ENCODE measurements around the gene ZNF804B.

Gene ZNF804B

DNA sequence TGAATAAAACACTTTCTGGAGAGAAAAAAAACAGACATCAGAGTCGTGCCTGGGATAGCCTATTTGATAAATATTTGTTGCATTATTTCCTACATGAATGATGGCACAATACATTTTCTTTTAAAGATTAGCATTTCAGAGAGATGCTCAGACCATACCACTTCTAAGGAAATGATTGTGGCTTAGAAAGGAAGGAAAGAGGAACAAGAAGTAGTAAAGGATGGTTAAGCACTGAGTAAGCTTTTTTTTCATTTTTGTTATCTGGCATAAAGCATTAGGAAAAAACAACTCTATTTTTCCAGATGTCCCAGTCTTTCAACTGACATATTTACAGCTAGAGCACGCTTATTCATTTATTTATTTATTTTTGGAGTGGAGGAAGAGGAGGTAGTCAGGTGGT is 294.9 kb downstream of the ZNF804B start:
- no peak overlapping the region for H3K4me3 ChIP-seq (ENCODE audit: low read depth, low read length)
- no peak for DNase-seq (ENCODE audit: low read depth)

DNA sequence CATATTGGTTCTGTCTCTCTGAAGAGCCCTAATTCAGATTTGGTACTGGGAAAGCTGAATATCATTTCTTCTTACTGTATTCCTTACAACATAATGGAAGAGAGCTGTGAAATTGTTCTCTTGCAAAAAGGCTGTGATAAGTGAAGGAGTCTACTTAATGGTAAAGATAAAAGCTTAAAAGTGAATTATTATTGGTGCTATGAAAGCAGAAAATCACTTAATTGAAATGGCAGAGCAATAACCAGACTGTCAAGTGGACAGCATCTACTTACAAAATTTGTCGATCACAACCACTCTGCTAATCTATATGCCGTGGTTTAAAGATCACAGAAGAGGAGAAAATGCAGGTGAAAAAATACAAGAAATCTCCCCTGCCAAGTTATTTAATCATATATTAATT is 300.7 kb downstream of the ZNF804B start:
- DNase-seq (ENCODE audit: low read depth): no peak
- H3K4me3 ChIP-seq (ENCODE audit: low read depth, low read length): no peak overlapping the region

DNA sequence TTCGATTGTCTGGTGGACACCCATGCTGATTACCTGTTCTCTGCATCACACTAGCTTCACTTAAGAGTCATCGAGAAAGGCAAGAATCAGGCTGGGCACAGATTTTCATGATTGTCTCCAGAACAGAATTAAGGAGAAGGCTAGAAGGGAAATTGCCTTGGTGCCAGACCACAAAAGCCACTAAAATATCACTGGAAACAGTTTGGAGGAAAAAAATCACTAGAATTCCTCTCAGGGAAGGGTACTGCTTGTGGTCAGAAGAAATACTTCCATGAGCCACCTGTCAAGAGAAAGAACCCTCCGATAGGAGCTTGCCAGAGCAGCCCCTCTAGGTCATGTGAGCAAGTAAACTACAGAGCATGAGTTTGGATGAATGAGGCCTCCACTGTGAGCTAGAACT is 305.3 kb downstream of the ZNF804B start:
- H3K4me3 ChIP-seq (ENCODE audit: low read depth, low read length): no peak overlapping the region
- no peak for DNase-seq (ENCODE audit: low read depth)

DNA sequence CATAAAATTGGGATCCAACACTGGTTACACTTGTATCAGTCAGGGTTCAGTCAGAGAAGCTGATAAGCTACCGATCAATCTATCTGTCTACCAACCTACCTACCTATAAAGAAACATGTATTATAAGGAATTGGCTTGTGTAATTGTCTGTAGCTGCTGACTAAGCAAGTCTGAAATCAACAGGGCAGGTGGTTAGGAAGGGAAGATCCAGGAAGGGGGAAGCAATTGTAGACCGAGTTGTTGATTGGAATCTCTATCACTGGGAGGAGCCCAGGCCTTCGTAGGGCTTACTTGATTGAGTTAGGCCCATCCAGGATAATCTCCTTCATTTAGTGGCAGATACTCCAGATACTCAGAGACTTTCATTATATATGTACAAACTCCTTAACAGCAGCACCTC is 307.5 kb downstream of the ZNF804B start:
- DNase-seq (ENCODE audit: low read depth): no peak
- no peak overlapping the region for H3K4me3 ChIP-seq (ENCODE audit: low read depth, low read length)

DNA sequence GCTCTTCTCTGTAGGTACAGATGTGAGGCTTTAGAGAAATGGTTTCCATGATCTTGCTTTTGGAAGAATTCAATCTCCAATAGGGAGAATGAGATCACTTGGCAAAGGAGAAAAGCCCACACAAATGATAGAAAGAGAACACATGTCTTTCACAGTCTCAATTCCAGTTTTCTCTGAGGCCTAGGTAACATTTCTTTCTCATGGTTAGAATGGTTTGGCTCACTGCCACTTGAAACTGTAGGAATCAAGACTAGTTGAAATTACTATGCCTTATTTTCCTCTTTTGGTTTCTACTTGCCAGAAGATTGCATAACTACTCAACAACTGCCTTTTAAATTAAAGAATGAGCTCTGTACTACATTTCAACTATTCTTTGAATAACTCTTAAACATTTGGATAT is 312.6 kb downstream of the ZNF804B start:
- no peak overlapping the region for H3K4me3 ChIP-seq (ENCODE audit: low read depth, low read length)
- no peak for DNase-seq (ENCODE audit: low read depth)

DNA sequence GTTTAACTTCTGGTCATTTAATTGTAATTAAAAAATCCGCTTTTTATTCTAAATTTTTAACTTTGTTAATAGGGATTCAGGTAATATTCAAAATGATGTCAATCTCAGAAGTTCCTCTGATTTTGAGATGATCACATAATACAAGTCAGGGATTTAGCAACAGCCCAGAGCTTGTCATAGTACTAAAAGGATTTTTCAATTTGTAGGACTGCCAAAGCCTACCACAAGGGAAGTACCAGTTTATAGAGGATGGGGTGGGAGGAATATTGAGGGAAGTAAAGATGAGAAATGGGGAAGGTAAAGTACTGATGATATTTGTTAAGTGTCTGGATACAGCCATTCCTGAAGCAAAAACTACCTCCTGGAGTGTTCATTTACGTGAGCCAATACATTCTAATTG is 314.3 kb downstream of the ZNF804B start:
- no peak for DNase-seq (ENCODE audit: low read depth)
- H3K4me3 ChIP-seq (ENCODE audit: low read depth, low read length): no peak overlapping the region

DNA sequence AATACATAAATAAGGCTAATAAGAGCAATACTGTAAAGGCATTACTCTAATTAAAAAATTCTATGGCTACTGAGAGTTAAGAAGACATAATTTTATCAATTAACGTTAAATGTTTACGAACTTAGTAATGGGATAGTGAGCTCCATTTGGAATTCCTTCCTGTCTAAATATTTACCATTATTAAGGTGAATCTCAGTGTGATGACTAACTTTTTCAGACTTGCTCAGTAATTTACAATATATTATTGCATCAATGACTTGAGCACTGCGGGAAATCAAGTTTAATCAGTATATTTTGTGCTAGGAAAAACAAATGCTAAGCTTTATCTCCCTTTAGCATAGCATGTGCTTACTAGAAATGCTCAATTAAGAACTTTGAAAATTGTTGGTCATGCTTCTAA is 318.5 kb downstream of the ZNF804B start:
- DNase-seq (ENCODE audit: low read depth): no peak
- H3K4me3 ChIP-seq (ENCODE audit: low read depth, low read length): no peak overlapping the region

DNA sequence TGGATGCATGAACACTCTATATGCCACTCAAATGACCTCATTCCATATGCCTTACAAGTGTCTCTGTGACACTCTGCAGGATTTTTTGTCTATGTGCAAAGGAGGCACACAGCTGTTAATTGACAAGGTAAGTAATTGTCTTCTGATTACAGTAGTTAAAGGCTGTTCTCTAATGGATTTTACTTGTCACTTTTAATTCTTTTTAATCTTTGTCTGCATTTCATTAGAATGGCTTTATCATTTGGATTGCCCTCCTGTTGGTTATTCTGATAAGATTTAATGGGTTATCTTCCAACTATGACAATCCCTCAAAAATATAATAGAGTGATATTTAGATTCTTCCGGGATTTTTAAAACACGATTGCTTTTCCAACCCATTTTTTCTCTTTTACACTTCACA is 326.1 kb downstream of the ZNF804B start:
- no peak overlapping the region for H3K4me3 ChIP-seq (ENCODE audit: low read depth, low read length)
- no peak for DNase-seq (ENCODE audit: low read depth)

DNA sequence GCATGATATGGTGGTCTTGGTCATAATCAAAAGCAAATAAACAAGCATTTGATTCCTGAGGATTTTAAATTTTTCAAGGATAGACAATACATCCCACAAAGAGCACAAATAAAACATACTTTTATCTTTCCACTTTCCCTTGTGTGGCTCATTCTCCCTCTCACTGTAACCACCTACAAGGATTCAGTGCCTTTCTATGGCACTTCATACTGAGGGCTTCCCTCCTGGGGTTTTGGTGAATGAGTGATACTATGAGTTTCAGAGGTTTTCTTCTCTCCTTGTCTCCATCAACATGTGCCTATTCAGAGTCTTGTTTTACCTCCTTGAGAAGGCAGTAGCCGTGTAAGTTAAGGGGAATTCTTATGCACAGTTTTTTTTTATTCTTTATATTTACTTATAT is 332.1 kb downstream of the ZNF804B start:
- H3K4me3 ChIP-seq (ENCODE audit: low read depth, low read length): no peak overlapping the region
- DNase-seq (ENCODE audit: low read depth): no peak

DNA sequence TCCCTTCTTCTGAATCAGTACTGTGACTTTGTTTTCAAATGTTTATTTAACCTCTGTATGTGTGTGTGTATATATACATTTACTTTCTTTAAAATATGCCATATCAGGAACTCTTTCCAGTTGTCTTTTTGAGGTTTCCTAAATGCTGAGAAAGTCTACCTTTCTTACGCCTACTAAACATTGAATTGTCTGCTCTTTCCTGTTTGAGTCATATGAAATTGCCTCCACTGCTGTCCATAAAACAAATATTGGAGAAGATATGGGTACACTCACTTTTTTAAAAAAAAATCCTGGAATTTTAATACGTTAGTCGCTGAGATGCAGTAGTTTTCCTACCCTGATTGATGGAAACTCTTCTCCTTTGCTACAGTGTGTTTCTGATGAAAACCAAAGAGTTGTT is 334.8 kb downstream of the ZNF804B start:
- no peak overlapping the region for H3K4me3 ChIP-seq (ENCODE audit: low read depth, low read length)
- no peak for DNase-seq (ENCODE audit: low read depth)

DNA sequence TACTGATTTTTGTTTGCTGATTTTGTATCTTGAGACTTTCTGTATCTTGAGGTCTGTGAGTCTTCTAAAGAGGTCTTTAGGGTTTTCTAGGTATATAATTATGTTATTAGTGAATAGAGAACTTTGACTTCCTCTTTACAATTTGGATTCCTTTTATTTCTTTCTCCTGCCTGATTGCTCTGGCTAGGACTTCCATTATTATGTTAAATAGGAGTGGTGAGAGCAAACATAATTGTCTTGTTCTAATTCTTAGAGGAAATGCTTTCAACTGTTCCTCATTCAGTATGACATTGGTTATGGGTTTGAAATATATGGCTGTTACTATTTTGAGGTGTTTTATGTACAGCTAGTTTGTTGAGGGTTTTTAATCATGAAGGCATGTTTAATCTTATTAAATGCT is 344.1 kb downstream of the ZNF804B start:
- H3K4me3 ChIP-seq (ENCODE audit: low read depth, low read length): no peak overlapping the region
- DNase-seq (ENCODE audit: low read depth): no peak

DNA sequence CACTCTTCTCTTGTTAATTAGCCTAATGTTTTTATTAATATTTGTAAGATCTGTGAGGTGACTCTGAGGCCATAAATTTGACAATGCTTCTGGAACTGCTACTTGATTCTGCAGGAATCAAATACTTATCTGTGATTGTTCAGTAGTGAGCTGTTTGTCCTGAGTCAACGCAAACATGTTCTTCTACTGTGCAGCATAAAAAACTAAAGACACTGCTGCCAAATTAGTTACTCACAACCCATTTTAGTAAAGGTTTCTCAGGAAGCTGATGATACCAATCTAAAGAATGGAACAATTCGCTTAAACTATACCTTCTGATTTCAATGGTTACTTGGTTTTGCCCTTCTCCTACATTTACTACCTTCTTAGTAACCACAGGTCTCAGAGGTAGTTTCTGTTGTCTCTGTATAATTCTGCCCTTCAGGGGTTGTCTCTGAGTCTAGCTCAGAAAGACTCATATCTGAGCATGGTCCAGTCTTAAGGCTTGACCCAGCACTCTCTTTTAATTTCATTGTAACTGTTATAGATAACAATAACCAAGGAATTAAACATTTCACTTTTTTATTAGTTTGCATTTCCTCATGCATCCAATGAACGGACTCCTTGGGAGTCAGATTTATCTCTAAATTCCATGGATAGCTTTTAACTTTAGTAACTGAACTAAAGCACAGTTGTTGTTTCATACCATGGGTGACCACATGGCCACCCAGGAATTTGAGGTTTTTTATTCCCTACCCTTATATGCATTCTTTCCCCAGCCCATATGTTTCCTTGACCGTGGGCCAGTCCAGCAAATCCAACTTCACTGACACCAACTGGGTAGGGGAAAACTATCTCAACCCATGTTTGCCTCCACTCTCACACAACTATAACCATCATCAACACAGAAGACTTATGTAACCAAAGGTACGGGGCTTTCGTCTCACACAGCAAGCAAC is 345.5 kb downstream of the ZNF804B start:
- DNase-seq (ENCODE audit: low read depth): peak; percentile 9
- H3K4me3 ChIP-seq (ENCODE audit: low read depth, low read length): no peak overlapping the region

DNA sequence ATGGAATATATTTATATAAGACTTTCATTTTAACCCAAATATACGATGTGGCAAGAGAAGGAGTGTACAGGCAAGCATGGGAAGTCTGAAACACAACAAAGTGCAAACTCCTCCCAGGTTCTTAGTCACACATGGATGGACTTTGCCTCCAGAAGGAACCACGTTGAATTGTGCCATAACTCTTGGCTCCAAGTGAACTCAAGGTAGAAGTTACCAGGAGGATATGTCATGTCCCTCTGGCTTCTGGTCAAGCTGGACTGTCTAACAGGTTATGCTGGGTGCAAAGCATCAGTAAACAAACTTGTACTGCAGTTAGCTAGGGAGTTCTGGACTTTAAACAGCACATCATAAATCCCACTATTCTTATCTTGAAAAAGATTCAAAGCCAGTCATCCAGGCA is 364.4 kb downstream of the ZNF804B start:
- no peak for DNase-seq (ENCODE audit: low read depth)
- H3K4me3 ChIP-seq (ENCODE audit: low read depth, low read length): no peak overlapping the region

DNA sequence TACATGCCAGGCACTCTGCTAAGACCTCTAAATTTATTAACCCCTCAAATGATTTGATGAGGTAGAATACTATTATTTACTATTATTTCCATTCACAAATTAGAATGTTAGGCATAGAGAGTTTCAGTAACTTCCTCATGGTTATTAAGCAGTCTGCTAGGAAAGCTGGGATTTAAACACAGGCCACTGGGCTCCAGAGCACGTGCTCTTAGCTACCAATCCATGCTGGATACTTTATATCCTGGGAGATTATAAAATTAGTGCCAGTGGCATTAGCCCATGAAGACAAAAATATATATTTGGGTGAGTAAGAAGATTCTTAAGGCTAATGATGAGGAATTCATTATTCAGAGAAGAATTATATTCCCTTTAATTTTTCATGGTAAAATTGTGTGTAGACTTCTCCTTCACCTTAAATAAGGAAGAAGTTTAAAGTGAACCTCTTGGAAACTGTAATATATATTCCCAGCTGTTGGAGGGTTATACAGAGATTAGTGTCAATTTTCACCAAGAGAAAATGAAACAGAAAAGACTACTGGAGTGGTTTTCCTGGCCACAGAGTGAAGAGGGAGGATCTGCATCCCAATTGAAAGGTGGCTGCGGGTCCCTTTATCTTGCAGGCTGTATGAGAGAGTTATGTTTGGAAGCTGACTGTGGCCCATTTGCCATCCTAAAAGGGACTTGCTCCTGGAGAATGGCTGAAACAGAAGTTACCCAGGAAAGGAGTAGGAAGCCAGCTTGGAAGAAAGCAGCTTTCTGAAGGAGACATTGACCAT is 370.3 kb downstream of the ZNF804B start:
- DNase-seq (ENCODE audit: low read depth): no peak
- no peak overlapping the region for H3K4me3 ChIP-seq (ENCODE audit: low read depth, low read length)

DNA sequence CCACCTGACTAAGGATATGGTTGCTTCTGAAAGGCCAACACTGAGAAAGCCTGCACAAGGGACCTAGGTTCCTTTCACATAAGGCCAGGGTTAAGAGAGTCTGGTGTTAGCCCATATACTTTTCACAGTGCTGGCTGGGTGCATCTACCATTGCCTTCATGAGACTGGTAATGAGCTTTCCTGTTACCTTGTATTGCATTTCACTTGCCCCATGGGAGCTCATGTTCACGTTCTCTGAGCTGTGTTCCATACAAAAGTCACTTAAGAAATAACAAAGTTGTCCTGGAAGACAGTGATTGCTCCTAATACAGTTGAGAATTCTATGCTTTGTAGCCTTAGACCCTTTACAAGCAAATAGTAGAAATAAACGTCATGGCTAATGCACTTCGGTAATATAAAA is 373.9 kb downstream of the ZNF804B start:
- no peak overlapping the region for H3K4me3 ChIP-seq (ENCODE audit: low read depth, low read length)
- no peak for DNase-seq (ENCODE audit: low read depth)

DNA sequence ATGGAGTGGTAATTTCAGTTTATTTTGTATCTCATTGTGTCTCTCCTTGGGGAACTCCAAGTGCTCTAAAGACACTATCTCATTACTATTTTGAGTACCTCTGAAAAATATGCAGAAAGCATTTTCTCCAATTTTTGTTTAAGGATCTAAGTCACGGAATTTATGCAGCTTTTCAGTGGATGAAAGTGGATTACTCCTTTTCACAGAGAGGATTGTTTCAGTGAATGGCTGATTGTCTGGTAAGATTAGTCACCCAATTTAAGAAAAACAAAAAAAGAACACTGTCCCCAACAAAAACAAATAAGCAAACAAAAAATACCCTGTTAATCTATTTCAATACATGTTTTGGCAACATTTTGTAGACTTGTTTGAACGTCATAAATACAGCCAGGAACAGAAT is 374.3 kb downstream of the ZNF804B start:
- no peak overlapping the region for H3K4me3 ChIP-seq (ENCODE audit: low read depth, low read length)
- no peak for DNase-seq (ENCODE audit: low read depth)

DNA sequence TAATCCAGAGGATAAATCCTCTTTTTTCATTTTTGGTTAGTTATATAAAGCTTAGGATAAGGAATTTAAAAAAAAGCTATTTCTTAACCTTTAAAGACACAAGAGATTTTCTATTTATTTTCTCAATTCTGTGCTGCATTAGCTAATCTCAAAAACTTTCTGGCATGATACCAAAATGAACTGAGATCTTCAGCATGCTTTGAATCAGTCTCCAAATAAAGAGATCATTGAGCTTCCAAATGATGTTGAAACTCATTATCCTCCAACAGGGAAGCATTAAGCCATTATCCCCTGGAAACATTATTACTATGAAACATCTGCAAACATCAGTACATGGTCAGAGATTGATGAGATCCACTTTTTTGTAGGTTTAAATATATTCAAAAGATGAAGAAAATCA is 386.3 kb downstream of the ZNF804B start:
- no peak overlapping the region for H3K4me3 ChIP-seq (ENCODE audit: low read depth, low read length)
- no peak for DNase-seq (ENCODE audit: low read depth)

DNA sequence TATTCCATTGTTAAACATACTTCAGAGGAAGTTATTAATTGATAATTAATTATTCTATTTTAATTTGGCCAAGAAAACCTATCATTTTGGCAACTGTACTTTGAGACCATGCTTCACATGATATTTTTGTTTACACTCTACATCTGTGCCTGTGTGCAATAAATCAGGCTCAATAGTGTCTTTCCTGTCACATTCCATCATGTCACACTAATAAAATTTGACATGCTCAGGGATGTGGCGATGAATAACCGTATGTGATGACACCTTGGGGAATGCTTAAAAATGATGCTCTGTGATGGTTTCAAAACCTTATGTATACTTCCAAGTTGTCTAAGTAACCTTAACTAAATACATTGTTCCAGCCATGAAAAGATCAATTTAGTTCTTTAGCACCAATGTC is 400.6 kb downstream of the ZNF804B start:
- DNase-seq (ENCODE audit: low read depth): no peak
- no peak overlapping the region for H3K4me3 ChIP-seq (ENCODE audit: low read depth, low read length)

DNA sequence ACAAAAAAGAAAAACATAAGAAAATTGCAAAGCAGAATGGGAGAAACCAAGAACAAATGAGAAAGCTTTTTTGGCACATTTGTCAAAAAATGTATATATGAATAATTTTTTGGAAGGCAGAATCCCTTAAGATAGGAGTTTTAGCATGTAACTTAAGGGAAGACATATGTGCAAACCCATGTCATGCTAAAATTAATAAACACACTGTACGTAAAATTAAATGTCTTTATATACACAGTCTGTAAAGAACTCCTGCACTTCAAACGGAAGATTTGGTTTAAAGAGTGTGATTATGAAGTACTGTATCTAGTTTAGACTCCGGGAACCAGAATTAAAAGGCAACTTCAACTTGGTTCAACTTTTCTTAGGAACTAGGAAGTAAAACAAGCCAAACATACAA is 405.9 kb downstream of the ZNF804B start:
- H3K4me3 ChIP-seq (ENCODE audit: low read depth, low read length): no peak overlapping the region
- DNase-seq (ENCODE audit: low read depth): no peak

DNA sequence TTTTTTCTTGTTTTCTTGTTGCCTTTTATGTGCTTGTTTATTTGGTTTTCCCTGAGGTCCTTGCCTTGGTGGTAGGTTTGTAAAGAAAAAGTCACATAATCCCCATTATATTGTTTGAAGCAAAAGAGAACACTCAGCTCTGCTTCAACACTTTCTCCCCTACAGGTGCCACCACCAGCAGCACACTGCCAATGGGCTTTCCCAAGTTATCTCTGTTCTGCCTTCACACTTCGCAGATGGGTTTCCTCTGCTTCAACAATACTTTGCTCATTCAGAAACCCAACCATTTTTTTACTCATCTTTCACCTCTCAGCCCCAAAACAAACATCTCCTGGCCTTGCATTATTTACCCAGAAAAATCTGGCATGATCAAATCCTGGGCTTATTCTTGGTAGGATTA is 411.1 kb downstream of the ZNF804B start:
- no peak for DNase-seq (ENCODE audit: low read depth)
- no peak overlapping the region for H3K4me3 ChIP-seq (ENCODE audit: low read depth, low read length)

DNA sequence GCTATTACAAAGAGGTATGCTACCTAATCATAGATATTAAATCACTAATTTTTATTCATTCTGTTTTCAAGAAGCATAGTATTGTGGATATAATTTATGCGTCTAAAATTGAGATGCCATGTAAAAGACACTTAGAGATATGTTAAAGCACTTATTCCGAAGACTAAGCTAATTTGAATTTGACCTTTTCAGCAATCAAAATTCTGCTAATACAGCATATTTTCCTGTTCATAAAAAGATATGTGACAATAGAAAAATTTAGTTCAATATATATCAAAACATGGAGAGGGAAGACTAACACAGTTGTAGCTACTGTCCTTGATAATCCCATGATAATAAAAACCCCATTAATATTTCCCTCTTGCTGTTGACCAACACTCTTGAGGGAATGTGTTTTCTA is 422.6 kb downstream of the ZNF804B start:
- H3K4me3 ChIP-seq (ENCODE audit: low read depth, low read length): no peak overlapping the region
- no peak for DNase-seq (ENCODE audit: low read depth)

Data from skeletal muscle cell (primary cell).